ENCODE measurements around the gene C6orf62. TPM values are rescaled to one million over a fixed set of nuclear protein-coding genes. Genes with fewer than 3 reads are reported as not detected.

Gene C6orf62
- total and polyA plus RNA-seq, 2 donors (not counting 1 experiment from before 2014, with no cell fraction given): 69.2 to 143 TPM

GRCh38 chr6:24667378-24667803, 51.6 kb downstream of the C6orf62 start:
- no peaks in the 10 kb centered on the region for H4K20me1 ChIP-seq (ENCODE audit: control insufficient read depth, insufficient read depth, low read length, poor library complexity, severe bottlenecking)
- H3K4me3 ChIP-seq (ENCODE audit: control extremely low read depth in 1 of 5, extremely low read depth in 1 of 5, insufficient read depth in 1 of 5, low read depth in 2 of 5, low read length in 4 of 5): peak overlapping the region; percentile 74 to 100 (median 96)
- no peak for DNase-seq
- H3K27me3 ChIP-seq (replicated peaks in 1 of 4; ENCODE audit: control extremely low read depth in 1 of 4, control insufficient read depth in 3 of 4, insufficient read depth in 4 of 4, low read length in 3 of 4): no peaks in the 10 kb centered on the region
- no peaks in the 10 kb centered on the region for H3K27me3 Mint-ChIP-seq
- H3K4me1 Mint-ChIP-seq: peaks cover 46% of the 10 kb centered on the region
- 0% methylated on average over 1 of the region's 9 CpGs for WGBS (ENCODE audit: insufficient coverage)
- peak overlapping the region; percentile 75 to 82 for H3K27ac ChIP-seq (ENCODE audit: low read length in 2 of 2)
- CTCF ChIA-PET: interaction anchor here (0.8 to 3.0 kb wide), 7 partner anchors 21 to 237 kb away, joined by 3 to 28 read pairs (median 8); partner anchors contain the start of genes ALDH5A1 and KIAA0319
- peak overlapping the region; percentile 98 for H3K27ac Mint-ChIP-seq
- H3K4me3 Mint-ChIP-seq: peak overlapping the region; percentile 99
- peaks cover 33% of the 10 kb centered on the region for H3K79me2 ChIP-seq (ENCODE audit: control insufficient read depth, insufficient read depth, low read length)
- ATAC-seq (ENCODE audit: low read depth): no peak
- peak overlapping the region; percentile 92 for H2AFZ ChIP-seq (ENCODE audit: insufficient read depth, low read depth, low read length, poor library complexity, severe bottlenecking)
- H3K9me3 ChIP-seq (ENCODE audit: control extremely low read depth in 1 of 3, control insufficient read depth in 2 of 3, insufficient read depth in 1 of 3, low read length in 2 of 3): peaks cover 0 to 8% (median 2%) of the 10 kb centered on the region in 3 donors
- H3K9me3 Mint-ChIP-seq (ENCODE audit: insufficient read depth): peaks cover 4% of the 10 kb centered on the region
- TF ChIP-seq EZH2 (IDR thresholded peaks at IDR 0.05; ENCODE audit: borderline replicate concordance, insufficient read depth, low read depth, low read length, poor library complexity, severe bottlenecking) (no peak), CTCF (IDR thresholded peaks at IDR 0.05) (no peak)
- intact Hi-C loops (cut with micrococcal nuclease): loop anchor here (1.0 to 2.0 kb wide), 4 partner anchors 21 to 107 kb away; partner anchors contain the start of genes GMNN and KIAA0319
- POLR2A ChIA-PET: interaction anchor here (0.6 to 4.2 kb wide), 6 partner anchors 17 to 153 kb away, joined by 3 to 17 read pairs (median 3); partner anchors contain the start of gene KIAA0319
- H3K4me2 ChIP-seq (replicated peaks; ENCODE audit: low read depth, low read length, poor library complexity, severe bottlenecking): peak overlapping the region; percentile 82
- H3K36me3 ChIP-seq (replicated peaks in 1 of 2; ENCODE audit: control extremely low read depth in 1 of 2, control insufficient read depth in 1 of 2, extremely low read depth in 1 of 2, insufficient read depth in 2 of 2, low read length in 1 of 2): peaks cover 1 to 16% of the 10 kb centered on the region in 2 experiments
- H3K9ac ChIP-seq (ENCODE audit: low read length): peak overlapping the region; percentile 94
- H3K4me1 ChIP-seq (ENCODE audit: control insufficient read depth in 2 of 2, insufficient read depth in 2 of 2, low read length in 2 of 2): peaks cover 22 to 23% of the 10 kb centered on the region in 2 donors
